HG02981 (cell line): ENCODE measurements around the gene MAN1A1.
"Not testable (repeated sequence)": the region's sequence is repeated elsewhere in the genome, so short reads cannot be mapped to it uniquely, and the experiment has no call there.

Experiments used
- ATAC-seq: cut with Tn5 transposase; IDR thresholded peaks from one replicate; pipeline ENCODE4 v1.9.1; 2021; ENCODE audit warnings: mild to moderate bottlenecking, moderate library complexity; ENCODE audit not compliant: unreplicated experiment

MAN1A1 gene

GRCh38 chr6:119307056-119307455, 42.5 kb downstream of the MAN1A1 start:
- no peak for ATAC-seq

GRCh38 chr6:119306396-119306968, 43.1 kb downstream of the MAN1A1 start:
- ATAC-seq = no peak

GRCh38 chr6:119303164-119303887, 46.2 kb downstream of the MAN1A1 start:
- ATAC-seq = no peak

- no peak for ATAC-seq
Observed at GRCh38 chr6:119301429-119301828, 48.1 kb downstream of the MAN1A1 start.

GRCh38 chr6:119299694-119300093, 49.9 kb downstream of the MAN1A1 start:
- no peak for ATAC-seq

GRCh38 chr6:119297049-119297448, 52.5 kb downstream of the MAN1A1 start:
- no peak for ATAC-seq

GRCh38 chr6:119296036-119297035, 53.2 kb downstream of the MAN1A1 start:
- no peak for ATAC-seq

- peak; percentile 73 for ATAC-seq
Observed at GRCh38 chr6:119294984-119295383, 54.6 kb downstream of the MAN1A1 start.

GRCh38 chr6:119291060-119291459, 58.5 kb downstream of the MAN1A1 start:
- ATAC-seq = not testable (repeated sequence)

GRCh38 chr6:119290306-119290705, 59.3 kb downstream of the MAN1A1 start:
- ATAC-seq = no peak

- ATAC-seq = no peak
Observed at GRCh38 chr6:119289651-119290050, 59.9 kb downstream of the MAN1A1 start.

GRCh38 chr6:119285908-119286625, 63.5 kb downstream of the MAN1A1 start:
- no peak for ATAC-seq

GRCh38 chr6:119284861-119285521, 64.6 kb downstream of the MAN1A1 start:
- ATAC-seq = no peak

GRCh38 chr6:119283979-119284545, 65.5 kb downstream of the MAN1A1 start:
- ATAC-seq = no peak

GRCh38 chr6:119283214-119283613, 66.3 kb downstream of the MAN1A1 start:
- no peak for ATAC-seq

GRCh38 chr6:119280668-119281067, 68.9 kb downstream of the MAN1A1 start:
- ATAC-seq = no peak

- ATAC-seq = no peak
Observed at GRCh38 chr6:119280080-119280479, 69.5 kb downstream of the MAN1A1 start.

GRCh38 chr6:119278625-119279024, 70.9 kb downstream of the MAN1A1 start:
- no peak for ATAC-seq

GRCh38 chr6:119277052-119277451, 72.5 kb downstream of the MAN1A1 start:
- ATAC-seq = no peak

GRCh38 chr6:119276211-119276610, 73.3 kb downstream of the MAN1A1 start:
- ATAC-seq = no peak
